GM21447 (cell line): ENCODE results near the gene MUC5AC.

Experiments used
- ATAC-seq: cut with Tn5 transposase; IDR thresholded peaks from one replicate; pipeline ENCODE4 v1.9.1; 2021; ENCODE audit not compliant: unreplicated experiment

The MUC5AC gene

DNA sequence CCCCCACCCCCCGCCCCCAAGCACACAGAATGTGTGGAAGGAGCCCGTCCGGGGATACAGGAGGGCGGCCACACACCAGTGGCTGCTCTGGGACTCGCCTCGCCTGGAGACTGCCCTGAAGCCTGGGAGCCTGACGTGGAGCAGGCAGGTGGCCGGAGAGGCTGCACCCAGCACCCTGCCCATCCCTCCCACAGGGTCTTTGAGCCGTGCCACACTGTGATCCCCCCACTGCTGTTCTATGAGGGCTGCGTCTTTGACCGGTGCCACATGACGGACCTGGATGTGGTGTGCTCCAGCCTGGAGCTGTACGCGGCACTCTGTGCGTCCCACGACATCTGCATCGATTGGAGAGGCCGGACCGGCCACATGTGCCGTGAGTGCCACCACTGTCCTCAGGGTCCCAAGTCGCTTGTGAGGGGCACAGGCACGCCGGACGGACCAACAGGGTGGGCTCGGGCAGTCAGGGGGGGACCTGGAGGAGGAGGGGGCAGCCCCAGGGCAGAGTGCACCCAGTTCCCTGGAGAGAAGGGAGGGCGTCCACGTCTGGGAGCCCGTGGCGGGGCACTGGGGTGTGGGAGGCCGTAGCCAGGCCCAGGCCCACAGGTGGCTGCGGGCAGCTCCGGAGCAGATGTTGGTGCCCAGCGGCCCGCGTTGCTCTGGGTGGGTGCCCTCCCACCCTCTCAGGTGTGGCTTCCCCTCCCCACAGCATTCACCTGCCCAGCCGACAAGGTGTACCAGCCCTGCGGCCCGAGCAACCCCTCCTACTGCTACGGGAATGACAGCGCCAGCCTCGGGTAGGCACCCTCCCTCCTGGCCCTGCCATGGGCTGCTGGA lies 38.1 kb downstream of the MUC5AC start:
- ATAC-seq, result no peak

DNA sequence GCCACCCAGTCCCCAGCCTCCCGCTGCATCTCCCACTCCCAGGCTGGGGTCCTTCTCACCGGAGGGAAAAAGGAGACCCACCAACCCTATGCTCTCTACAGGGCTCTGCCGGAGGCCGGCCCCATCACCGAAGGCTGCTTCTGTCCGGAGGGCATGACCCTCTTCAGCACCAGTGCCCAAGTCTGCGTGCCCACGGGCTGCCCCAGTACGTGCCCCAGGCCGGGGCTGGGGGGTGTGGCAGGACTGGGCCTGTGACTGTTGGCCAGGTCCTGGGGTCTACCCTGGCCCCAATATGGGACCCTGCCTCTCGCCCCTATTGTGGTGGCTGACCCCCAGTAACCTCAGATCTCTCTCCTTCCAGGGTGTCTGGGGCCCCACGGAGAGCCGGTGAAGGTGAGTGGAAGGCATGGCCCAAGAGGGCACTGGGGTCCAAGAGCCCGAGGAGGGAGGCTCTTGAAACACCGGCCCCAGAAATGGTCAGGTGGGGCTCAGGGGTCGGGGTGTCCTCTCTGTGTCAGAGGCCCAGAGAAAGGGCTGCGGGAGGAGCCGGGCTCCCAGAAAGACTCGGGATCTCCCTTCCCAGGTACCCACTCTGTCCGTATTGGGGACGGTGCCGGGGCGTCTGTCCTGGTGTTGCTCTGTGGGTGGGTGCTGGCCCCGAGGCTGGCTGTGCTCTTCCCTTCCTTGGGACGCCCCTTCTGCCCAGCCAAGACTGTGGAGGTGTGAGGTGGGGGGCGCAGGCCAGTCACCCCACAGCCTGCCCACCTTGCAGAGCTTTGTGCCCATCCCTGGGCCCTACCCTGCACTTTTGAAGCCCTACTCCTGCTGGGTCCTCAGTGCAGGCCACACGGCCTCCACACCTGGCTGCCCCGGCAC lies 39.0 kb downstream of the MUC5AC start:
- ATAC-seq, result no peak

DNA sequence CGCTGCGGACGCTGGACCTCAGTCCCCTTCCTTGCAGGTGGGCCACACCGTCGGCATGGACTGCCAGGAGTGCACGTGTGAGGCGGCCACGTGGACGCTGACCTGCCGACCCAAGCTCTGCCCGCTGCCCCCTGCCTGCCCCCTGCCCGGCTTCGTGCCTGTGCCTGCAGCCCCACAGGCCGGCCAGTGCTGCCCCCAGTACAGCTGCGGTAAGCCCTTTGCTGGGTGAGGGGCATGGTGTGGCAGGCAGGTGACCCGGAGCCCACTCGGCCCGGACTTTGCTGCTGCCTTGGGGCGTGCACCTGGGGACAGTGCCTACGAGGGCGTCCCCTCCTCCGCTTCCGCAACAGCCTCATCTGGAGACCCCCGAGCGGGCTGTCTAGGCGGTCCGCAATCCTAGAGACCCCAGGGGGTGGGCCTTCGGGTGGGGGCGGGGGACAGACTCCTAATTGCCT lies 39.7 kb downstream of the MUC5AC start:
- no peak for ATAC-seq

DNA sequence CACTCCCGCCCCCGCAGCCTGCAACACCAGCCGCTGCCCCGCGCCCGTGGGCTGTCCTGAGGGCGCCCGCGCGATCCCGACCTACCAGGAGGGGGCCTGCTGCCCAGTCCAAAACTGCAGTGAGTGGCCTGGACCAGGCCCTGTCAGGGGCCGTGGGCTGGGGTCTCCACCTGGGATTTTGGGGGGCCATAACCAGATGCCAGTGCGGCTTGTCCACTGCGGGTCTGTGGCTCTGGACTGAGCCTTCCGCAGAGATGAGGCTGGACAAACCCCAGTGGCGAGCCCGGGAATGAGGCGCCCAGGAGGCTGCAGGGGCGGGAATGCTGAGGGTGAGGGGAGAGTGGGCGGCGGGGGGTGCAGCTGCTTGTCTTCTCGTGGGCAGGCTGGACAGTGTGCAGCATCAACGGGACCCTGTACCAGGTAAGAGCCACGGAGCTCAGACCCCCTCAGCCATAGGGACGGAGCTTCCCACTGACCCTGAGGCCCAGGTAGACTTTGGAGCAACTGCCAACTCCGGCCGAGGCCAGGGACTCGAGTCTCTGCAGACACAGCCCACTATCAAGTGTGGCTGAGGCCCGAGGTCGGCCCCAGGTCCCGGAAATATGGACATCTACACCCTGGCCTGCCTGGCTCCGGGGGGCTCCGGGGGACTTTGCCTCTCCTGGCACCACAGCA lies 40.3 kb downstream of the MUC5AC start:
- ATAC-seq, result no peak

DNA sequence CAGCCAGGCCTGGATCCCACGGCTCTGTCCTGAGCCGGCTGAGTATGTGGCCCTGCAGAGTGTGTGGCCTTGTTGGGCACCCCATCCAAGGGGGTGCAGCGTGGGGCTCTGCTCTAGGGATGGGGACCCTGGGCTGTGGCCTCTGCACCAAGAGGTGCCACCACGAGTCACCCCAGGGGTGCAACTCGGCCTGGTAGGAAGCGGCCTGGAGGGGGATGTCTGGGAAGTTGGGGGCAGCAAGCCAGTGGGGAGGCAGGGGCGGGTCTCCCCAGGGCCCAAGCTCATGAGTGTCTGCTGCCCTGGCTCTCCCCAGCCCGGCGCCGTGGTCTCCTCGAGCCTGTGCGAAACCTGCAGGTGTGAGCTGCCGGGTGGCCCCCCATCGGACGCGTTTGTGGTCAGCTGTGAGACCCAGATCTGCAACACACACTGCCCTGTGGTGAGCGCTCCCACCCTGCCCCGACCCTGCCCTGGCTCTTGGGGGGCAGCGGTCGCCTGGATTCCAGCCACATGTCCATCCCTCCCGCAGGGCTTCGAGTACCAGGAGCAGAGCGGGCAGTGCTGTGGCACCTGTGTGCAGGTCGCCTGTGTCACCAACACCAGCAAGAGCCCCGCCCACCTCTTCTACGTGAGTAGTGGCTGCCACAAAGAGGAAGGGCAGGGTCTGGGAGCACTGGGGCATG lies 40.9 kb downstream of the MUC5AC start:
- no peak for ATAC-seq

DNA sequence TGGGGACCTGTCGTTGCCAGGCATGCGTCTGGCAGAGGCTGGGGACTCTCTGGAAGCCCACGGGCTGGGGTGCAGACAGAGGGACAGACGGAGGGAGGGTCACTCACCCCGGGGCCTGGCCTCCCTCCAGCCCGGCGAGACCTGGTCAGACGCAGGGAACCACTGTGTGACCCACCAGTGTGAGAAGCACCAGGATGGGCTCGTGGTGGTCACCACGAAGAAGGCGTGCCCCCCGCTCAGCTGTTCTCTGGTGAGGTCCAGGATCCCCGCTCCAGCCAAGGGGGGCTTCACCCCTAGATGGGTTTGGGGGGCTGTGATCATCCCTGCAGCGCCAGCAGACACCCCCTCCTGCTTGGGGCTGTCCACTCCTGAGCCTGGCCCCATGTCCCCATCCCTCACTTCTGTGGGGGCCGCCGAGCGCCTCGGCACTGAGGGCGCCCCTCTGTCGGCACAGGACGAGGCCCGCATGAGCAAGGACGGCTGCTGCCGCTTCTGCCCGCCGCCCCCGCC lies 41.5 kb downstream of the MUC5AC start:
- ATAC-seq, result no peak

DNA sequence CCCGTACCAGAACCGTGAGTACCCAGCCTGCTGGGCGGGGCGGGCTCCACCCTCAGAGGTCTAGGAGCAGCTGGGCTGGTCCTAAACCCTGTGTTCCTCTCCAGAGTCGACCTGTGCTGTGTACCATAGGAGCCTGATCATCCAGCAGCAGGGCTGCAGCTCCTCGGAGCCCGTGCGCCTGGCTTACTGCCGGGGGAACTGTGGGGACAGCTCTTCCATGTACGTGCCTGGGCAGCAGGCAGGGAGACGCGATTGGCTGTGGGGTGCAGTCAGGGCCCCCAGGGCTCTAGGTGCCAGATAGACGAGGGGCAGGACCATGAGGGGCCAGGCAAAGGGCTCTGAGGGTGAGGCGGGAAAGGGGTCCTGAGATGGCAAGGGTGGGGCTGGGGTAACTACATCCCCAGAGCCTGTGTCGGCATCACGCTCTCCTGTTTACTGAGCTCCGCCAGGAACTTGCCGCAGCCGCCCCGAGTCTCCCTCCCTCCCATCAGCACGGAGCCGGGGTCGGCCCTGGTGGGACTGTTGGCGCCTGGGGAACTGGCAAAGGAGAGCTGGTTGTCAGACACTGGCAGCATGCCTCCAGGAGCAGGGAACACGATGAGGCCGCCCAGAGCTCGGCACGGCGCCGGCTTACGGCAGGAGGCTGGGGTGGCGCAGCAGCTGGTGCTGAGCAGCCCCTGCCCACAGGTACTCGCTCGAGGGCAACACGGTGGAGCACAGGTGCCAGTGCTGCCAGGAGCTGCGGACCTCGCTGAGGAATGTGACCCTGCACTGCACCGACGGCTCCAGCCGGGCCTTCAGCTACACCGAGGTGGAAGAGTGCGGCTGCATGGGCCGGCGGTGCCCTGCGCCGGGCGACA lies 42.2 kb downstream of the MUC5AC start:
- no peak for ATAC-seq

DNA sequence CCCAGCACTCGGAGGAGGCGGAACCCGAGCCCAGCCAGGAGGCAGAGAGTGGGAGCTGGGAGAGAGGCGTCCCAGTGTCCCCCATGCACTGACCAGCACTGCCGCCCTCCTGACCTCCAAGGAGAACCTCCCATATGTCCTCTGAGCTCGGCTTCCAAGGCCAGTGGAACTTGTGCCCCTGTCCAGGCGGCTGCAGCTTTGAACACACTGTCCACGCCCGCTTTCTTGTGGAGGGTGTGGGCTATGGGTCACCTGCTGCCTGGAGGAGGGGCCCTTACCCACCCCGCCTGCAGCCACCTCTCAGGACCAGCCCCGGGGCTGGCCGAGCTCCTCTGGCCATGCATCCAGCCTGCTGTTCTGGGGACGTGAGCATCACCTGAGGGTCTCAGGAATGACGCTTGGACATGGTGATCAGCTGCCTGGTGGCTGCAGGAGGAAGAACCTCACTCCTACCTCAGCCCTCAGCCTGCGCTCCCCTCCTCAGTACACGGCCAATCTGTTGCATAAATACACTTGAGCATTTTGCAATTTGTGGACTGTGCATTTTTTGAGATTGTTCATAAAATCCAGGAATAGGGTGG lies 42.9 kb downstream of the MUC5AC start:
- no peak for ATAC-seq

DNA sequence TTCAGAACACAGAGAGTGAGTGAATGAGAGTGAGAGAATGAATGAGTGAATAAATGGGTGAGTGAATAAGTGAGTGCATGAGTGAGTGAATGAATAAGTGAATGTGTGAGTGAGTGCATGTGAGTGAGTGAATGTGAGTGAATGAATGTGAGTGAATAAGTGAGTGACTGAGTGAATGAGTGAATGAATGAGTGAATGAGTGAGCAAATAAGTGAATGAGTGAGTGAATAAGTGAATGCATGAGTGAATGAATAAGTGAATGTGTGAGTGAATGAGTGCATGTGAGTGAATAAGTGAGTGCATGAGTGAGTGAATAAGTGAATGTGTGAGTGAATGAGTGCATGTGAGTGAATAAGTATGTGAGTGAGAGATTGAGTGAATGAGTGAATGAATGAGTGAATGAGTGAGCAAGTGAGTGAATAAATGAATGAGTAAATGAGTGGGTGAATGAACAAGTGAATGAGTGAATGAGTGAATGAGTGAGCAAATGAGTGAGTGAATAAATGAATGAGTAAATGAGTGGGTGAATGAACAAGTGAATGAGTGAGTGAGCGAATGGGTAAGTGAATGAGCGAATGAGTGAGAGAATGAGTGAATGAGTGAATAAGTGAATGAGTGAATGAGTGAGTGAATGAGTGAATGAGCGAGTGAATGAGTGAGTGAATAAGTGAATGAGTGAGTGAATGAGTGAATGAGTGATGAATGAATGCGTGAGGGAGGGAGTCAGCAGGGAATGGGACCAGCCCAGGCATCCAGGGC lies 43.8 kb downstream of the MUC5AC start:
- ATAC-seq, result no peak

DNA sequence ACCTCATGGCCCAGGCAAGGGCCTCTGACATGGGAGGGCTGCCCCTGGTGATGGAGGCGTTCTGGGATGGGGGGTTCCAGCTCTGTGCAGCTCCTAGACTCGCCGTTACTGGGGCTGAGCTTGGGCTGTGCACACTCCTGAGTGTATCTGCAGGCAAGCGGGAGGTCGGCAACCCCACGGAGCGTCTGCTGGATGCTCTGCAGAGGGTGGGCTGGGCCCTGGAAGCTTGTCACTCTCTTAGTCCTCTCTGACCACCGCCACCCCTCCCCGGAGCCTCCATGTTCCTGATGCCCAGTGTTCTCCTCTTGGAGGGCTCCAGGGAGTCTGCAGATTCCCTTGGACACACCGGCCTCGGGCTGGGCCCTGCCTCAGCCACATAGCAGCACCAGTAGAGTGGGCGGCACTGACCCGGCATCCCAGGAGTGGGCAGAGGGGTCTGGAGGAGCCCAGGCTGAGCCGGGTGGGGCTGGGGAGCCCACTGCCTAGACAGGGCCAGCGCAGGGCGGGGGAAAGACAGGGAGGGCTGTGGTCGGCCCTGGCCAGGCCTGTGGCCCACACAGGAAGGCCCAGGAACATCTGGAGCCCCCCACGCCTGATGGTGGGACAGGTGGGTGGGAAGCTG lies 44.5 kb downstream of the MUC5AC start:
- ATAC-seq, result no peak

DNA sequence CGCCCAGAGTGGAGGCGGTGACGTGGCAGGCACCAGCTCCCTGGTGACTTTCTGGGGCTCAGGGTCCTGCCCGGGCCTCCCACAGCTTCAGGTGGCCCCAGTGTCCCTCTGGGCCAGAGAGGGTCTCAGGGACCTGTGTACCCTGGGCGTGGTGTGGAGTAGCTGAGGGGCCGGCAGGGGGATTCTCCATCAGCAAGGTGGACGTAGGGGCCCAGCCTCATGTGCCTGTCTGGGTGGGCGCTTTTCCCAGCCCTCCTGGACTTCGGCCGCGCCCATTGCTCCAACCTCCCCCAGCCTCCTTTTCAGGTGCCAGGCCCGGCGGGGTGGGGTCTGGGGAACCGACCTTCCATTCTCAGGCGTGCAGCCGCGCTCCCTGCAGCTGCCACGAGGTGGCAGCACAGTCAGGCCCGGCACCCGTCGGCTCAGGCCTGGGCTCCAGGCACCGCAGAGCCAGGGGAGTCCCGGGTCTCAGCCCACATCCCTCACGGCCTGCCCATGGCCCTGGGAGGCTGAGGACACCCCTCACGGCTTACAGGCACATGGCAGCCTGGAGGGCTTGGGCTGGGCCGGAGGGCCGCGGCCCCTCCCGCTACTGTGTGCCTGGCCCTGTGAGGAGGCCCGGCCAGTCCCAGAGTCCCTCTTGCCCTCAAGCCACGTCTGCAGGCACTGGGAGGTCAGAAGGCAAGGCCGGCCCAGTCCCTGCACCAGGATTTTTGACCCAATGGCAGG lies 45.2 kb downstream of the MUC5AC start:
- no peak for ATAC-seq

DNA sequence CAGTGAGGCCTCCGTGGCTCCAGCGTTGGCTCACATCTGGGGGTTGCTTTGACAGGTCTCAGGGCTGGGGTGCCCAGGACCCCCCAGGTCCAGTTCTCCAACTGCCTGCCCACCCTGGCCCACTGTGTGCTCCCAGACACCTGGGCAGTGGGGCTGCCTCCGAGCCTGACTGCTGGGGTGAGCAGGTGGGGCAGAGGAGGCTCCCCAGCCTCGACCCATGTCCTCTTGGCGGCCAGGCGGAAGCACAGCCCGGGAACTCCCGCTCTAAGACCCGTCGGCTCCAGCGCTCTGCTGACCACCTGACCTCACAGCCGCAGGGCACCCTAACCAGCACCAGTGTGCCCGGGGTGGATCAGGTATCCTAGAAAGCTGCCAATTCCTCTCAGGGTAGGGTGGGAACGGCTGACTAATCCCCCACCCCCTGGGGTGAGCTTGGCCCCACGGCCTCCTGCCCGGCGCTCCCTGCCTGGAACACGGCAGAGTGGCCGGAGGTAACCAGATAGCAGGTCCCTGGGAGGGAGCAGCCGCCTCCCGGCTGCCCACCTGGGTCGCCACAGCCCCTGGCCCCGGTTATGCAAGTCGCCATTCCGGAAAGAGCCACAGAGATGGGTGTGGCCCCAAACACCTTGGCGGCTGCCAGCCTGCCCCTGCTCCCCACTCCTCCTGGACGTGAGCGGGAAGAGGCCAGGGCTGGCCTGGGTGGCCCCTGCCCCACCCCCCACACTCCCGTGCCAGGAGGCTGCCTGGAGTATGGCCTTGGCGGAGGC lies 45.9 kb downstream of the MUC5AC start:
- ATAC-seq, result no peak

DNA sequence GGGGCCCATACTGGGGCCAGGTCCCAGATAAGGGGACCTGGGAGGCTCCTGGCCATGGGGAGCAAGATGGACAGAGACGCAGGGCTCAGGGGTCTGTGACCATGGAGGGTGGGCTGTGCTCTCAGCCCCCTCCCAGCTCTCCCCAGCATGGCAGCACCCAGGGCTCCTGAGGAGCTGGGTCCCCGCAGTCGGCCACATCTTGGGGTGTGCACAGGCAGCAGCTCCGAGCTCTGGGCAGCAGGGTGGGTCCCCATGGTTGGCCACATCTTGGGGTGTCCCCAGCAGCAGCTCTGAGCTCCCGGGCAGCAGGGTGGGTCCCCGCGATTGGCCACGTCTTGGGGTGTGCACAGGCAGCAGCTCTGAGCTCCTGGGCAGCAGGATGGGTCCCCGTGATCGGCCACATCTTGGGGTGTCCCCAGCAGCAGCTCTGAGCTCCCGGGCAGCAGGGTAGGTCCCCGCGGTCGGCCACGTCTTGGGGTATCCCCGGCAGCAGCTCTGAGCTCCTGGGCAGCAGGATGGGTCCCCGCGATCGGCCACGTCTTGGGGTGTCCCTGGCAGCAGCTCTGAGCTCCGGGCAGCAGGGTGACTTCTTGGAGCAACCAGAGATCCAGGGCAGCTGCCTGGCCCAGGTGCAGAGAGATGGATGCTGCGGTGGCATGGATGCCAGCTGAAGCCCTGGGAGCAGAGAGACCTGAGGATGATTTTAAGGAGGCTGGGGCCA lies 46.8 kb downstream of the MUC5AC start:
- ATAC-seq, result no peak

DNA sequence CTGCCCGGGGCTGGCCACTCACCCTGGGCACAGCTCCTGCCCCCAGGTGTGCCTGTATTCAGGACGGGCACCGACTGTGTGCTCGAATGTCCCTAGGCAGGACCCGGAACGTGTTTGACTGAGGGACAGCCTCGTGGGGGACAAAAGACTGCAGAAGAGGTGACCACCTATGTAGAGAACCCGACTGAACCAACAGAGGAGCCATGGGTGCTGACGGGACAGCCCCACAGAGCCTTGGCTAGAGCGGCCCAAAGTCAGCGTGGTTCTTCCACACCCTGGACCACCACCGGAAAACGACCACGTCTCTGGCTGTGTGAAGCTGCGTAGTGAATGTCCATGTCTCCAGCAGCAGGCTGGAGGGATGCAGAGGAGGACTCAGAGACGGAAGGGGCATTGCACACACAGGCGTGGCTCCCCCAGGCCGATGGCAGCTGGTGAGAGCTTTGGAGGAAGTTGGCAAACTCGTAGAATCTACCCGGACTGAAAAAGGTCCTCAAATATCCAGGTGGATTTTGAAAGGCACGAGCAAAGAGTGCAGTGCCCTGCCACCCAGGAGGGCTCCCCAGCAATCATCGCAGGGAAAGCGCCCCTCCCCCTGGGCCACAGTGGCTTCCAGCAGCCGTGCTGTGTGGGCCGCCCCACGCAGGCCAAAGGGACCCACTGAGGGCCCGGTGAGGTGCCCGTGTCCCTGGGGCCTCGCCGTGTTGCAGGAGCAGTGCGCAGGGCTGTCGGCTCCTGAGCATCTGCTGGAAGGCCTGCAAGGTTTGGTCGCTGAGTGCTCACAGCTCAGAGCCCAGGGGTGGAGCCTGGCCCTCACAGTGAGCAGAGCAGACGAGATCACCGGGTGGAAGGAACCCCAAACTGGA lies 47.6 kb downstream of the MUC5AC start:
- ATAC-seq, result no peak

DNA sequence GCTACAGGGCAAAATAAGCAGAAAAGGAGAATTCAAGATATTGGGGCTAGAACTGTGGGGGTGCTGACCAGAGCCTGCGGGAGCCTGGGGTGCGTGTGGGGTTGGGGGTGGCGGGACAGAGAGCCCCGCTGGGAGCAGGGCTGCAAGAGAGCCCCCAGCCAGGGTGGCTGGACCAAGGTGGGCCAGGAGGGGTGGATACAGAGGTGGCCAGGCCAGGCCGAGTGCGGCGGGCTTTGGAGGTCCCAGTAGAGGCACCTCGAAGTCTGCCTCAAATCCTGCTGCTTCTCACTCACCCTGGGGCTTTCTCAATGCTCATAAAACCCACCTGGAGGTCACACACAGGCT lies 48.2 kb downstream of the MUC5AC start:
- ATAC-seq, result no peak
